ENCODE results near the gene GNG7. TPM values are rescaled to one million over a fixed set of nuclear protein-coding genes. Genes with fewer than 3 reads are reported as not detected.
"Not testable (repeated sequence)": the region's sequence is repeated elsewhere in the genome, so short reads cannot be mapped to it uniquely, and the experiment has no call there.

Gene GNG7
- total RNA-seq, 1 donor from 2014 or later, result 0.09 TPM

- H3K4me3 Mint-ChIP-seq, result no peak within 1 kb of the TSS
- H3K4me1 Mint-ChIP-seq, result no peaks in the 10 kb centered on the region
- H3K9me3 Mint-ChIP-seq, result peaks cover under 1% of the 10 kb centered on the region
- no peak within 1 kb of the TSS for H3K27ac Mint-ChIP-seq
- H3K36me3 Mint-ChIP-seq (ENCODE audit: low read depth), result no peaks in the 10 kb centered on the region
- H3K27me3 Mint-ChIP-seq, result peaks cover 22% of the 10 kb centered on the region
- intact Hi-C loops (cut with micrococcal nuclease), result no loop called here
- no peak for DNase-seq
These were observed 18.5 kb upstream of the GNG7 start, which contains the start of gene DIRAS1 for GRCh38 chr19:2720777-2721569. Gene DIRAS1 (minus strand): TSS chr19:2721372. CDS start chr19:2717806, 3,566 bp downstream.

GRCh38 chr19:2719920-2720776, 17.7 kb upstream of the GNG7 start:
- DNase-seq, result no peak
- Mint-ChIP-seq H3K27me3 (peaks cover 22% of the 10 kb centered on the region), H3K27ac (no peak overlapping the region), H3K4me1 (no peaks in the 10 kb centered on the region), H3K36me3 (ENCODE audit: low read depth) (peaks cover under 1% of the 10 kb centered on the region), H3K9me3 (peaks cover 9% of the 10 kb centered on the region), H3K4me3 (no peak overlapping the region)
- intact Hi-C loops (cut with micrococcal nuclease), result no loop called here

- Mint-ChIP-seq H3K36me3 (ENCODE audit: low read depth) (peaks cover 2% of the 10 kb centered on the region), H3K4me1 (no peaks in the 10 kb centered on the region), H3K27ac (no peak overlapping the region), H3K27me3 (peaks cover 21% of the 10 kb centered on the region), H3K4me3 (no peak overlapping the region), H3K9me3 (peaks cover 11% of the 10 kb centered on the region)
- intact Hi-C loops (cut with micrococcal nuclease), result no loop called here
- DNase-seq, result no peak
These were observed 16.8 kb upstream of the GNG7 start for GRCh38 chr19:2719232-2719735.

GRCh38 chr19:2717638-2718541, 15.4 kb upstream of the GNG7 start:
- H3K9me3 Mint-ChIP-seq, result peaks cover 11% of the 10 kb centered on the region
- H3K27ac Mint-ChIP-seq, result no peak overlapping the region
- peaks cover 19% of the 10 kb centered on the region for H3K27me3 Mint-ChIP-seq
- DNase-seq, result no peak
- H3K36me3 Mint-ChIP-seq (ENCODE audit: low read depth), result peaks cover 2% of the 10 kb centered on the region
- intact Hi-C loops (cut with micrococcal nuclease), result no loop called here
- H3K4me1 Mint-ChIP-seq, result no peaks in the 10 kb centered on the region
- no peak overlapping the region for H3K4me3 Mint-ChIP-seq

GRCh38 chr19:2716722-2717637, 14.5 kb upstream of the GNG7 start:
- no peak overlapping the region for H3K27ac Mint-ChIP-seq
- H3K4me1 Mint-ChIP-seq, result no peaks in the 10 kb centered on the region
- peaks cover 11% of the 10 kb centered on the region for H3K9me3 Mint-ChIP-seq
- H3K36me3 Mint-ChIP-seq (ENCODE audit: low read depth), result peaks cover 2% of the 10 kb centered on the region
- intact Hi-C loops (cut with micrococcal nuclease), result no loop called here
- H3K27me3 Mint-ChIP-seq, result peaks cover 16% of the 10 kb centered on the region
- H3K4me3 Mint-ChIP-seq, result no peak overlapping the region
- DNase-seq, result no peak

- H3K4me3 Mint-ChIP-seq, result no peak overlapping the region
- intact Hi-C loops (cut with micrococcal nuclease), result no loop called here
- no peak for DNase-seq
- H3K4me1 Mint-ChIP-seq, result no peaks in the 10 kb centered on the region
- H3K27ac Mint-ChIP-seq, result no peak overlapping the region
- H3K9me3 Mint-ChIP-seq, result peaks cover 11% of the 10 kb centered on the region
- H3K27me3 Mint-ChIP-seq, result peaks cover 11% of the 10 kb centered on the region
- H3K36me3 Mint-ChIP-seq (ENCODE audit: low read depth), result peaks cover 2% of the 10 kb centered on the region
These were observed 13.8 kb upstream of the GNG7 start for GRCh38 chr19:2716275-2716650.

- no peak for DNase-seq
- Mint-ChIP-seq H3K27me3 (peaks cover 11% of the 10 kb centered on the region), H3K36me3 (ENCODE audit: low read depth) (peaks cover 2% of the 10 kb centered on the region), H3K4me1 (no peaks in the 10 kb centered on the region), H3K4me3 (no peak overlapping the region), H3K27ac (no peak overlapping the region), H3K9me3 (peaks cover 11% of the 10 kb centered on the region)
- intact Hi-C loops (cut with micrococcal nuclease), result no loop called here
These were observed 13.2 kb upstream of the GNG7 start for GRCh38 chr19:2715470-2716274.

GRCh38 chr19:2714531-2715269, 12.2 kb upstream of the GNG7 start:
- DNase-seq, result no peak
- peaks cover 11% of the 10 kb centered on the region for H3K9me3 Mint-ChIP-seq
- intact Hi-C loops (cut with micrococcal nuclease), result no loop called here
- peaks cover 6% of the 10 kb centered on the region for H3K27me3 Mint-ChIP-seq
- H3K4me3 Mint-ChIP-seq, result no peak overlapping the region
- H3K27ac Mint-ChIP-seq, result no peak overlapping the region
- H3K4me1 Mint-ChIP-seq, result no peaks in the 10 kb centered on the region
- H3K36me3 Mint-ChIP-seq (ENCODE audit: low read depth), result peaks cover 2% of the 10 kb centered on the region

- H3K4me1 Mint-ChIP-seq; intact Hi-C loops (cut with micrococcal nuclease); H3K36me3 Mint-ChIP-seq (ENCODE audit: low read depth); H3K4me3 Mint-ChIP-seq; DNase-seq; H3K27me3 Mint-ChIP-seq; H3K27ac Mint-ChIP-seq: not testable (repeated sequence)
- H3K9me3 Mint-ChIP-seq, result peaks cover 11% of the 10 kb centered on the region
These were observed 11.6 kb upstream of the GNG7 start for GRCh38 chr19:2714102-2714501.

- DNase-seq; intact Hi-C loops (cut with micrococcal nuclease); H3K4me3 Mint-ChIP-seq; H3K36me3 Mint-ChIP-seq (ENCODE audit: low read depth); H3K27me3 Mint-ChIP-seq; H3K27ac Mint-ChIP-seq; H3K4me1 Mint-ChIP-seq: not testable (repeated sequence)
- H3K9me3 Mint-ChIP-seq, result peaks cover 11% of the 10 kb centered on the region
These were observed 10.7 kb upstream of the GNG7 start for GRCh38 chr19:2713170-2713569.

GRCh38 chr19:2711875-2712205, 9.3 kb upstream of the GNG7 start:
- Mint-ChIP-seq H3K9me3 (peaks cover 11% of the 10 kb centered on the region), H3K27me3 (no peaks in the 10 kb centered on the region), H3K4me1 (no peaks in the 10 kb centered on the region), H3K36me3 (ENCODE audit: low read depth) (peaks cover 2% of the 10 kb centered on the region), H3K27ac (no peak overlapping the region), H3K4me3 (no peak overlapping the region)
- no peak for DNase-seq
- intact Hi-C loops (cut with micrococcal nuclease), result no loop called here

All from activated CD4-positive, alpha-beta T cell treated with anti-CD3 and anti-CD28 coated beads, Interleukin-2, amount 10 ng/mL, durations not matched to agents 24 days and 14 days (primary cell).